NCI-H128 (cell line): ENCODE data around the gene OSM.

Experiments used
- DNase-seq: peaks from one replicate; lab custom pipeline; 2025; ENCODE audit not compliant: unreplicated experiment; lab: John Stamatoyannopoulos, UW

The OSM gene

GRCh38 chr22:30285846-30286200, 19.2 kb upstream of the OSM start:
- no peak for DNase-seq

- no peak for DNase-seq
Observed at GRCh38 chr22:30285176-30285845, 18.7 kb upstream of the OSM start.

GRCh38 chr22:30284666-30285065, 18.0 kb upstream of the OSM start:
- DNase-seq, result no peak

DNA sequence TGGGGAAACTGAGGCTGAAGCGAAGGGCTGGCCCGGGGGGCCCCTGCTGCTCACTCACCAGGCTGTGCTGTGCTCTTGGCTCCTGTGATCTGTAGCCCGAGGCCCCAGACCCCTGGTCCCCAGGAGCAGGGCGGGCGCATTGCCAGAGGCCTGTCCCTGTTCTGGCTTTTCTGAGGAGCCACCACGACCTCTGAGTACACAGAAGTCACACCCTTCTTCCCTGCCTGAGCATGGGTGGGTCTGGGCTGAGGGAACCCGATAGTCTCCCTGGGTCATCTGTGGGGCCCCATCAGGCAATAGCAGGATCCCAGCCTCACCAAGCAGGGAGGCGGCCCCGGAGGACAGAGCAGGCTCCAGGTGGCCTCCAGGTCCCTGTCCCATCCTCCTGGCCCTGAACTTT, 17.5 kb upstream of the OSM start:
- DNase-seq, result no peak

GRCh38 chr22:30283342-30283741, 16.7 kb upstream of the OSM start:
- no peak for DNase-seq

DNA sequence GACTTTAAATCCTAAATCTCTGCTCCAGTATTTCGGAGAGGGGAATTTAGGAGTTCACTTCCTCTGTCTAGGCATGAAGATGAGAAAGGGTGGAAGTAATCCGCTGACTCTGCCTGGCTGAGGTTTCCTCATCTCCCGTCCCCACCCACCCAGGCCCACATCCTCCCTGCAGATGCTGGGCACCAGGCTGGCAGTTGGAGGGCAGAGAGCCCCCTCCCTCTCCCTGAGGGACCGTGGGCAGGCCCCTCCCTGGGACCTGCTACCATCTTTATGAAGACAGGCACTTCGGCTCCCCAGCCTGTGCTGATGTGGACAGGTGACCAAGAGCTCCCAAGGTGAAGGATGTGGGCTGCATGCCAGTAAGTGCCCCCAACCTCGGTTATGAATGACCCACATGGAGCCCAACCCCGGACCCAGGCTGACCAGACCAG, 16.0 kb upstream of the OSM start:
- DNase-seq, result no peak

GRCh38 chr22:30280505-30280904, 13.9 kb upstream of the OSM start:
- DNase-seq, result no peak

DNA sequence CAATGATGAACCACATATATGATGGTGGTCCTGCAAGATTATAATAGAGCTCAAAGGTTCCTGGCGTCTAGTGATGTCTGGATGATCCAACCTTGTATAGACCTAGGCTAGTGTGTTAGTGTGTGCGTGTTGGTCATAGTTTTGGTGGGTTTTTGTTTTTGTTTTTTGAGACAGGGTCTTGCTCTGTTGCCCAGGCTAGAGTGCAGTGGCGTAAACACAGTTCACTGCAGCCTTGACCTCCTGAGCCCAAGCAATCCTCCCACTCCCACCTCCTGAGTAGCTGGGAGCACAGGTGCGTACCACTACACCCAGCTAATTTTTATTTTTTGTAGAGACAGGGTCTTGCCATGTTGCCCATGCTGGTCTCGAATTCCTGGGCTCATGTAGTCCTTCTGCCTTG, 13.3 kb upstream of the OSM start:
- DNase-seq, result no peak

DNA sequence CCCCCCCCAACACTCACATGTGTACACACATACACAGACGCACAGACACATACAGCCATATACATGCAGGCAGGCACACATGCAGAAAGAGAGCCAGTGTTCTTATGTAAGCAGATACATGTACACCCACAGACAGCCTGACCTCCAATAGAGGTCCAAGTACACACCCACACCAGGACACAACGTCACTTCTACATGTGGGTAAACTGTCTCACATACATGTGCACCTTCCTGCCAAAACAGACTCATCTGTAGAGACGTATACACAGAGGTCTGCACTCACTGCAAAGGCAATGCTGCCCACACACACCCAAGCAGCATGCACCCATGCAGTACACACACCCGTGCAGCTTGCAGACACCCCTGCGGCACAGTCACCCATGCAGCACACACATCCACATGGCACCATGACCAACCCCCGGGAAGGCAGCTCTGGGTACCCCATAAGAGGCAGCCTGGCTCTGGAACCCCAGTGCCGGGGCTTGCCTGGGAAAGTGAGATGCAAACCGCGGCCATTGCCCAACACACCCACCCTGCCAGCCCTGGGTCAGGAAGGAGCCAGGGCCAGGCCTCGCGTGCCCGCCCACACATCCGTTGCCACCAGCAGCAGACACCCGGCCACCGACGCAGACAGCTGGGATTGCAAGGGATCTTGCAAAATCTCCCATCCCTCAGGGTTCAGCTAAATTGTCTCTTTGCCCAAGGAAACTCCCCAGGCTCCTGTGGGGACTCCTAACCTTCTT, 12.6 kb upstream of the OSM start:
- DNase-seq, result no peak

GRCh38 chr22:30277547-30278344, 11.1 kb upstream of the OSM start:
- no peak for DNase-seq

DNA sequence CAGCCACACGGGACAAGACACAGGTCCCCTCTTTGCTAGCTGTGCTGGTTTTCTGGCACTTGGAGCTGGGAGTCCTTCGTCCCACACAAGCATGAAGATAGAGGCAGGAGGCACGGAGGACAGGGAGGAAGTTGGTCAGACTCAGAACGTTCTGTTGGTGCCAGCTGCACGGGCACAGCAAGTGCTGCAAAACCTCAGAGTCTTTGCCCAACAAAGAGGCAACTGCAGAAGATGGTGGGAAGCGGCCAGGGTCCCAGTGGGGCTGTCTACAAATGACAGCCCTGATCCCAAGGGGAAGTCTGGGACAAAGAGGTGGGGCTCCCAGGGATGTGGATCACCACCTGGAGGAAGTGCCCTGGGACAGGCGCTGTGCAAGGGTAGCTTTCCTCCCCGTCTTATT, 9.4 kb upstream of the OSM start:
- no peak for DNase-seq

- DNase-seq, result no peak
Observed at GRCh38 chr22:30275625-30276024, 9.0 kb upstream of the OSM start.

DNA sequence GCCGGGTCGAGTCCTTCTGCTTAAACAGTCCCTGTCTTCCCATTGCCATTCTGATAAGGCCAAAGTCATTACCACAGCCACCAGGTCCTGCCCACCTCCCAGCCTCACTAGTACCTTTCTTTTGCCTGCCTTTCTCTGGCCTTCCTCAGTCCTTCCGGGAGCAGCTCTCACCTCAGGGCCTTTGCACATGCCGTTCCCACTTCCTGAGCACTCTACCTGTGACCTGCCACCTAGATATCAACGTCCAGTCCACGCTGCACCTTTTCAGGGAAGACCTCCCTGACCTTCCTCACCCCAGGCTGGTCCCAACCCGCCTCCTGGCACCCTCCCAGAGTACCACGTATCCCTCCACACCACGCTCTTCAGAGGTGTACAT, 7.8 kb upstream of the OSM start:
- DNase-seq, result no peak

DNA sequence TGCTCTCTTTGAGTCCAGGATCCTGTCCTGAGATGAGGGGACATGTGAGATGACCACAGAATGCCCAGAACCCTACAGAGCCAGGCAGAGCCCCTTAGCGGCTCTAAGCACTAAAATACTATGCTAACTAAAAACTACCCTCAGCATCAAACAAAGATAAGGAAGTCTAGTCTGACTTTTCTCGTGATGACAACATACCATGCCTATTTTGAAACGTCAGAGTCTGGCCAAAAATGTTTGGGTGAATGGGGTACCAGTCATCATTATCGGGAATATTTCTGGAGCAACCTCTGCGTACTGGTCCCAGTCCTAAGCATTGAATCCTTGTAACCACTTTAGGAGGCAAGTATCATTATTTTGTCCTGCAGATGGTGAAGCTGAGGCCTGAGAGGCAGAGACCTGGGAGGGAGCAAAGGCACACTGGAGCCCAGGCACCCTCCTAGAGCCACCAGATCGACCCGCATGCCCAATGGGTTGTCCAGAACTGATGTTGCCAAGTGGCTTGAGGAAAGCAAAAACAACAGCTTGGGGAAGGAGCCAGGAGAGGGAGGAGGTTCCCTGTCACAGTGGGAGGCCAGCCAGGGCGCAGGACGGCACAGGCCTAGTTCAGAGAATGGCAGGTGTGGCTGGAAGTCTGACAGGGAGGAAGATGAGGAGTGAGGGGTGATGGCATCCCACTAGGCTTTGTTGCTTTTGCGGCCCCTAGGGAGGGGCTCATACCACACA, 7.2 kb upstream of the OSM start:
- DNase-seq, result no peak

DNA sequence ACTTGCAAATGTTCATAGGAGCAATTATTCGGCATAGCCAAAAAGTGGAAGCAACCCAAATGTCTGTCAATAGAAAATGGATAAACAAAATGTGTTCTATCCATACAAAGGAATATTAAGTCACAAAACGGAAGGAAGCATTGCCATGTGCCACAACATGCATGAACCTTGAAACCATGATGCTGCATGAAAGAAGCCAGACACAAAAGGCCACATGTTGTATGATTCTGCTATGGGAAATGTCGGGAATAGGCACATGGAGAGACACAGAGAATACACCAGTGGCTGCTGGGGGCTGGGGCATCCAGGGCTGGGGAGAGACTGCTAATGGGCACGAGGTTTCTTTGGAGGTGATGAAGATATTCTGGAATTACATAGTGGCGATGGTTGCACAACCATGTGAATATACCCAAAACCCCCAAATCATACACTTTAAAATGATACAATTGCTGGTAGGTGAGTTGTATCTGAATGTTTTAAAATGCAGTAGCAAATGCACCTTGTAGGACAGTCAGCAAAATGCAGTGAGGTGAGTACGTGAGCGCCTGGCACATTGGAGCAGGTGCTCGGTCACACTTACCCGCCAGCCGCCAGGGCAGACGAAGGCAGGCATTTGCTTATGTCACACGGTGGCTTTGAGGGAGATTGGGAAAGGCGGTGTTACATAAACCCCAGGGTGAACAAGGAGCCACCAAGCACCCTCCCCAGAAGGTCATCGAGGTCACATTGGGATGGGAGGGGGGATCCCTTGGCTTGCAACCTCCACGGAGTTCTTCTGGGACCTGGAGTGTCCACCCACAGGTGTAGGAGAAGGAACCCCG, 6.3 kb upstream of the OSM start:
- DNase-seq, result no peak

DNA sequence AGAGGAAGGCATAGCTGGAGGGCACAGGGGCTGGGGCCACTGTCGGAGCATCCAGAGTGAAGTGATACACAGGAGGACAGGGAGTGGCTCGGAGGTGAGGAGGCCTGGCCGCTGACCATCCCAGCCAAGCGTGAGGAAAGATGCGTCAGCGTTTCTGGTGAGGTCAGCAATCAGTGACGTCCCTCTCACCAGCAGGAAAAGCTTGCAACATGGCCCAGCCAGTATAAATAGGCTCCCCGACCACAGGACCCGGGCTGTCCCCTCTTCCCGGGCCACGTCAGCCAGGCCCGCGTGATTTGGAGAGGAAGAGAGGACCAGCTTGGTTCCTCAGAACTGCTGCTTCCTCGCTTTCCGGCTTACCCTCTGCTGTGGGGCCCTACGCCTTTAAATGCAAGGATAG, 4.2 kb upstream of the OSM start:
- DNase-seq, result no peak

- no peak for DNase-seq
Observed at GRCh38 chr22:30268331-30268730, 1.7 kb upstream of the OSM start.

DNA sequence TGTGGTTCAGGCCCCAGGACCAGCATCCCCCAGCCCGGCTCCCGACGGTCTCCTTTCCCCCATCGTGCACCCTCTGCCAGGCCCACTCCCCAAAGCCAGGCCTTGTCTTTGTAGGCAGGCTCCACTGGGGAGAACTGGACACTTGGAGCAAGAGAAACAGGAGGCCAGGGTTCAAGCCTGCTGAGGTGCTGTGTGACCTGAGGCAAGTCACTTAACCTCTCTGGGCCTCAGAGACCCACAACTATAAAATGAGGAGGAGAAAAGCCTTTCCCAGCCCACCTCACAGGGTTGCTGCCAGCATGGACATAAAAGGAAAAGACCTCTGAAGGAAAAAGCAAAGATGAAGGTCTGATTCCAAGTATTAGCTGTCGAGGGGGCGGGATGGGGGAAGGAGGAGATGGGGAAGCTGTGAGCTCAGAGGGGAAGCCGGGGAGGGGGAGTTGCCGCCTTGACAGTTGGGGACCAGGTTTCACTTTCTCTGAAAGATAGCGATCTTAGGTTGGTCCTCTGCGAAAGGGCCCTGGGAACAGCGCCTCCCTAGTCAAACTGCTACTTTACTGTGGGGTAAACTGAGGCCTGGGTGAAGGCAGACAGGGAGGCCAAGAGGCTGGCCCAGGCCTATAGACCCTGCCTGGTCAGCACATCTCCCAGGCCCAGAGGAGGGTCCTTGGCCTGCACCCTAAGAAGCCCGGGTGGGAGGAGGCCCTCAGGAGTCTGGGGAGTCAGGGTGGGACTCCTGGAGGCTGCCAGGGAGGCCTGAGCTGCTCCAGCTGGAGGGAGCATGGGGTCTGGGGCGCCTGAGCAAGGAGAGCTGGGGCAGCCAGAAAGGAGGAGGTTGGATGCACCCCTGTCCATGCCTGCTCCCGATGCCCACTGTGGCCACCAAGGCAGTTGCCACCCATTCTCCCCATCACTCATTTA, 991 bp upstream of the OSM start:
- no peak for DNase-seq

DNA sequence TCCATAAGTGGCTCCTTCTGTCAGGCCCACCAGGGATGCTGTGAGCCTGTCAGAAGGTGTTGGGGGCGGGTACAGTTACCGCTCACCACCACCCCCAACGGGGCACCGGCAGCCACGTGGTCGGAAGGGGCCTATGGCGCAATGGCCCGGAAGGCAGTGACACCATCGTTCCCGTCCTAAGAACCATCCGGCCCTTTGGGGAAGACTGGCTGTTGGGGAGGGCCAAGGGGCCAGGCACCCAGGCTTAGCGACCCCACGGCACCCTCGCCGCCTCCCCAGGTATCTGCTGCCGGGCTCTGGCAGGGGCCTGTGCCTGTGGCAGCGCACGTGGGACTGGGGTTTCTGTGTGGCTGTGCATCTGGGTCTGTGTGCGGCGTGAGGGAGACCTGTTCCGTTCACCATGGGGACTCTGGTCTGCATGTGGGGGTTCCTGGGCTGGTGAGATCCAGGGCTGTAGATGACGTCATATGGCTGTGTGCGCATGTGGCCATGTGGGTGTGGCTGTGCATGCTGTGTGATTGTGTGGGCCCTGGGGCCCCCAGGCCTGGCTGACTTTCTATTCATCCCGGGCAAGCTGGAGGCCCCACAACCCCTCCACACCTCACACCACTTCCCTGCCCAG, 717 bp downstream of the OSM start:
- DNase-seq, result no peak
